Raji (cell line): Measurements from ENCODE around the gene CENPW.
A peak's percentile ranks its signal among the peaks of the same experiment; 100 is the strongest.

Experiments
- POLR2A ChIP-seq: IDR thresholded peaks from 2 replicates; pipeline ENCODE4 v1.6.1; 2011; ENCODE audit warnings: low read depth, low read length, control low read depth; ENCODE audit not compliant: insufficient read depth

The CENPW gene

GRCh38 chr6:126339796-126340609 lies at the start of gene CENPW:
CENPW (plus strand) TSS chr6:126340115; CDS start chr6:126340274, 159 bp downstream.
- TF ChIP-seq POLR2A, result peak; percentile 81

- no peak for TF ChIP-seq POLR2A
These were observed 45.9 kb upstream of the CENPW start for GRCh38 chr6:126293891-126294524.

GRCh38 chr6:126300126-126300525 lies 39.8 kb upstream of the CENPW start:
- TF ChIP-seq POLR2A, result no peak

GRCh38 chr6:126300735-126301134 lies 39.2 kb upstream of the CENPW start:
- no peak for TF ChIP-seq POLR2A

- TF ChIP-seq POLR2A, result no peak
These were observed 37.7 kb upstream of the CENPW start for GRCh38 chr6:126302191-126302590.

GRCh38 chr6:126307849-126308248 lies 32.1 kb upstream of the CENPW start:
- TF ChIP-seq POLR2A, result no peak

GRCh38 chr6:126308362-126308761 lies 31.6 kb upstream of the CENPW start:
- no peak for TF ChIP-seq POLR2A

GRCh38 chr6:126312013-126312665 lies 27.8 kb upstream of the CENPW start:
- no peak for TF ChIP-seq POLR2A

- TF ChIP-seq POLR2A, result no peak
These were observed 26.0 kb upstream of the CENPW start for GRCh38 chr6:126313941-126314340.

GRCh38 chr6:126318797-126319196 lies 21.1 kb upstream of the CENPW start:
- no peak for TF ChIP-seq POLR2A

- no peak for TF ChIP-seq POLR2A
These were observed 6.2 kb upstream of the CENPW start for GRCh38 chr6:126333729-126334128.

GRCh38 chr6:126335210-126335609 lies 4.7 kb upstream of the CENPW start:
- no peak for TF ChIP-seq POLR2A

- no peak for TF ChIP-seq POLR2A
These were observed 2.6 kb upstream of the CENPW start for GRCh38 chr6:126337323-126337722.

- TF ChIP-seq POLR2A, result no peak
These were observed 1.2 kb downstream of the CENPW start for GRCh38 chr6:126341126-126341525.

GRCh38 chr6:126344181-126344580 lies 4.3 kb downstream of the CENPW start:
- no peak for TF ChIP-seq POLR2A

- no peak for TF ChIP-seq POLR2A
These were observed 12.0 kb downstream of the CENPW start for GRCh38 chr6:126351960-126352359.

GRCh38 chr6:126352514-126352913 lies 12.6 kb downstream of the CENPW start:
- TF ChIP-seq POLR2A, result no peak

GRCh38 chr6:126356526-126356925 lies 16.6 kb downstream of the CENPW start:
- no peak for TF ChIP-seq POLR2A
